ENCODE data around the gene DERL3. TPM values are rescaled to one million over a fixed set of nuclear protein-coding genes. Genes with fewer than 3 reads are reported as not detected.

The DERL3 gene
- total RNA-seq, 1 donor from 2014 or later = 13.8 TPM

GRCh38 chr22:23823331-23823791 lies 15.4 kb downstream of the DERL3 start:
- Mint-ChIP-seq H3K27ac (peak overlapping the region; percentile 45), H3K4me3 (no peak overlapping the region), H3K4me1 (ENCODE audit: low read depth) (peaks cover 30% of the 10 kb centered on the region), H3K27me3 (ENCODE audit: insufficient read depth) (no peaks in the 10 kb centered on the region), H3K9me3 (no peaks in the 10 kb centered on the region), H3K36me3 (ENCODE audit: low read depth) (peaks cover 47% of the 10 kb centered on the region)
- no peak for DNase-seq (ENCODE audit: low spot score)
- intact Hi-C loops (cut with micrococcal nuclease) = no loop called here

GRCh38 chr22:23822101-23822671 lies 16.6 kb downstream of the DERL3 start:
- H3K4me1 Mint-ChIP-seq (ENCODE audit: low read depth) = peaks cover 30% of the 10 kb centered on the region
- peaks cover 51% of the 10 kb centered on the region for H3K36me3 Mint-ChIP-seq (ENCODE audit: low read depth)

GRCh38 chr22:23820748-23821211 lies 18.0 kb downstream of the DERL3 start:
- Mint-ChIP-seq H3K36me3 (ENCODE audit: low read depth) (peaks cover 49% of the 10 kb centered on the region), H3K9me3 (no peaks in the 10 kb centered on the region), H3K27ac (peak overlapping the region; percentile 80), H3K27me3 (ENCODE audit: insufficient read depth) (no peaks in the 10 kb centered on the region), H3K4me3 (peak overlapping the region; percentile 8), H3K4me1 (ENCODE audit: low read depth) (peaks cover 23% of the 10 kb centered on the region)
- DNase-seq (ENCODE audit: low spot score) = peak; percentile 35
- intact Hi-C loops (cut with micrococcal nuclease) = loop anchor here (2.0 kb wide), 1 partner anchor 18 kb away; the partner anchor contains the start of gene DERL3

More at GRCh38 chr22:23822101-23822671, 16.6 kb downstream of the DERL3 start:
- Mint-ChIP-seq H3K27me3 (ENCODE audit: insufficient read depth) (no peaks in the 10 kb centered on the region), H3K4me3 (no peak overlapping the region), H3K9me3 (no peaks in the 10 kb centered on the region), H3K27ac (peak overlapping the region; percentile 75)
- no peak for DNase-seq (ENCODE audit: low spot score)
- intact Hi-C loops (cut with micrococcal nuclease) = no loop called here

- Mint-ChIP-seq H3K27ac (no peak overlapping the region), H3K9me3 (no peaks in the 10 kb centered on the region), H3K36me3 (ENCODE audit: low read depth) (peaks cover 39% of the 10 kb centered on the region), H3K27me3 (ENCODE audit: insufficient read depth) (no peaks in the 10 kb centered on the region), H3K4me1 (ENCODE audit: low read depth) (peaks cover 17% of the 10 kb centered on the region), H3K4me3 (no peak overlapping the region)
- intact Hi-C loops (cut with micrococcal nuclease) = no loop called here
- no peak for DNase-seq (ENCODE audit: low spot score)
Measured at GRCh38 chr22:23818541-23818940, 20.3 kb downstream of the DERL3 start.

- peak overlapping the region; percentile 30 for H3K27ac Mint-ChIP-seq
- no peak overlapping the region for H3K4me3 Mint-ChIP-seq
- DNase-seq (ENCODE audit: low spot score) = no peak
- H3K27me3 Mint-ChIP-seq (ENCODE audit: insufficient read depth) = no peaks in the 10 kb centered on the region
- peaks cover 38% of the 10 kb centered on the region for H3K36me3 Mint-ChIP-seq (ENCODE audit: low read depth)
- no peaks in the 10 kb centered on the region for H3K9me3 Mint-ChIP-seq
- H3K4me1 Mint-ChIP-seq (ENCODE audit: low read depth) = peaks cover 17% of the 10 kb centered on the region
- intact Hi-C loops (cut with micrococcal nuclease) = no loop called here
Measured at GRCh38 chr22:23817146-23817545, 21.7 kb downstream of the DERL3 start.

- Mint-ChIP-seq H3K4me3 (no peak overlapping the region), H3K36me3 (ENCODE audit: low read depth) (peaks cover 42% of the 10 kb centered on the region), H3K27me3 (ENCODE audit: insufficient read depth) (no peaks in the 10 kb centered on the region), H3K4me1 (ENCODE audit: low read depth) (peaks cover 17% of the 10 kb centered on the region), H3K9me3 (no peaks in the 10 kb centered on the region), H3K27ac (no peak overlapping the region)
- no peak for DNase-seq (ENCODE audit: low spot score)
- intact Hi-C loops (cut with micrococcal nuclease) = no loop called here
Measured at GRCh38 chr22:23816156-23816976, 22.4 kb downstream of the DERL3 start.

GRCh38 chr22:23815541-23816155 lies 23.2 kb downstream of the DERL3 start:
- no peak for DNase-seq (ENCODE audit: low spot score)
- Mint-ChIP-seq H3K9me3 (no peaks in the 10 kb centered on the region), H3K27me3 (ENCODE audit: insufficient read depth) (no peaks in the 10 kb centered on the region), H3K4me1 (ENCODE audit: low read depth) (peaks cover 11% of the 10 kb centered on the region), H3K36me3 (ENCODE audit: low read depth) (peaks cover 41% of the 10 kb centered on the region), H3K27ac (no peak overlapping the region), H3K4me3 (no peak overlapping the region)
- intact Hi-C loops (cut with micrococcal nuclease) = no loop called here

- Mint-ChIP-seq H3K27me3 (ENCODE audit: insufficient read depth) (no peaks in the 10 kb centered on the region), H3K4me3 (no peak overlapping the region), H3K27ac (no peak overlapping the region), H3K36me3 (ENCODE audit: low read depth) (peaks cover 29% of the 10 kb centered on the region), H3K4me1 (ENCODE audit: low read depth) (no peaks in the 10 kb centered on the region), H3K9me3 (no peaks in the 10 kb centered on the region)
- DNase-seq (ENCODE audit: low spot score) = no peak
- intact Hi-C loops (cut with micrococcal nuclease) = no loop called here
Measured at GRCh38 chr22:23812378-23812777, 26.4 kb downstream of the DERL3 start.

- Mint-ChIP-seq H3K4me1 (ENCODE audit: low read depth) (no peaks in the 10 kb centered on the region), H3K27ac (no peak overlapping the region), H3K9me3 (no peaks in the 10 kb centered on the region), H3K36me3 (ENCODE audit: low read depth) (peaks cover 35% of the 10 kb centered on the region), H3K4me3 (no peak overlapping the region), H3K27me3 (ENCODE audit: insufficient read depth) (no peaks in the 10 kb centered on the region)
- intact Hi-C loops (cut with micrococcal nuclease) = no loop called here
- no peak for DNase-seq (ENCODE audit: low spot score)
Measured at GRCh38 chr22:23806837-23807236, 32.0 kb downstream of the DERL3 start.

GRCh38 chr22:23804781-23805291 lies 34.0 kb downstream of the DERL3 start:
- Mint-ChIP-seq H3K27ac (no peak overlapping the region), H3K9me3 (no peaks in the 10 kb centered on the region), H3K4me3 (no peak overlapping the region), H3K36me3 (ENCODE audit: low read depth) (peaks cover 38% of the 10 kb centered on the region), H3K27me3 (ENCODE audit: insufficient read depth) (no peaks in the 10 kb centered on the region), H3K4me1 (ENCODE audit: low read depth) (no peaks in the 10 kb centered on the region)
- intact Hi-C loops (cut with micrococcal nuclease) = no loop called here
- DNase-seq (ENCODE audit: low spot score) = no peak

- intact Hi-C loops (cut with micrococcal nuclease) = no loop called here
- Mint-ChIP-seq H3K36me3 (ENCODE audit: low read depth) (peaks cover 40% of the 10 kb centered on the region), H3K27ac (no peak overlapping the region), H3K9me3 (no peaks in the 10 kb centered on the region), H3K4me3 (no peak overlapping the region), H3K27me3 (ENCODE audit: insufficient read depth) (no peaks in the 10 kb centered on the region), H3K4me1 (ENCODE audit: low read depth) (no peaks in the 10 kb centered on the region)
- DNase-seq (ENCODE audit: low spot score) = no peak
Measured at GRCh38 chr22:23803001-23803819, 35.6 kb downstream of the DERL3 start.

GRCh38 chr22:23801886-23802377 lies 36.9 kb downstream of the DERL3 start:
- no peak overlapping the region for H3K4me3 Mint-ChIP-seq
- no peak for DNase-seq (ENCODE audit: low spot score)
- no peaks in the 10 kb centered on the region for H3K27me3 Mint-ChIP-seq (ENCODE audit: insufficient read depth)
- no peaks in the 10 kb centered on the region for H3K4me1 Mint-ChIP-seq (ENCODE audit: low read depth)
- H3K36me3 Mint-ChIP-seq (ENCODE audit: low read depth) = peaks cover 38% of the 10 kb centered on the region
- H3K27ac Mint-ChIP-seq = no peak overlapping the region
- no peaks in the 10 kb centered on the region for H3K9me3 Mint-ChIP-seq
- intact Hi-C loops (cut with micrococcal nuclease) = no loop called here
